WTC11 (cell line): ENCODE results near the gene SYTL2. TPM values are rescaled to one million over a fixed set of nuclear protein-coding genes. Genes with fewer than 3 reads are reported as not detected.

Experiments used
- ATAC-seq: fragments of 200-7000 bp; cut with Tn5 transposase; 2 replicates; pipeline ENCODE4 v1.10.0; 2021; ENCODE audit warnings: mild to moderate bottlenecking, moderate library complexity
- CTCF ChIA-PET: fragments of 300-600 bp; sonication (Branson Sonifier 250); formaldehyde crosslinking; loops from one replicate; lab custom pipeline; 2021; ENCODE audit warnings: antibody characterized with exemption; lab: Charles Lee
- POLR2A ChIA-PET: fragments of 350-600 bp; sonication (Branson Sonifier 250); formaldehyde crosslinking; loops from one replicate; lab custom pipeline; 2021; ENCODE audit warnings: antibody characterized with exemption; lab: Charles Lee
- DNase-seq: peaks from one replicate; pipeline ENCODE4 v3.0.0; 2021; ENCODE audit warnings: low spot score
- H3K27ac Mint-ChIP-seq: 2 replicates; pipeline ENCODE4 v1.8.0; 2021; ENCODE audit warnings: mixed read lengths
- H3K27me3 Mint-ChIP-seq: 2 replicates; pipeline ENCODE4 v1.8.0; 2021; ENCODE audit warnings: low read depth, mild to moderate bottlenecking, moderate library complexity, mixed read lengths
- H3K36me3 Mint-ChIP-seq: 2 replicates; pipeline ENCODE4 v1.8.0; 2021; ENCODE audit warnings: mixed read lengths
- H3K4me1 Mint-ChIP-seq: 2 replicates; pipeline ENCODE4 v1.8.0; 2022; ENCODE audit warnings: mixed read lengths
- H3K4me3 Mint-ChIP-seq: 2 replicates; pipeline ENCODE4 v1.8.0; 2021; ENCODE audit warnings: mild to moderate bottlenecking, moderate library complexity, mixed read lengths
- H3K9me3 Mint-ChIP-seq: 2 replicates; pipeline ENCODE4 v1.8.0; 2021; ENCODE audit warnings: mixed read lengths
- ATF1 ChIP-seq: sonication (generic); formaldehyde crosslinking; IDR thresholded peaks from 2 replicates; pipeline ENCODE4 v1.8.1; 2023; ENCODE audit warnings: mild to moderate bottlenecking, moderate library complexity, missing genetic modification reagents
- CREB1 ChIP-seq: sonication (generic); formaldehyde crosslinking; IDR thresholded peaks from 2 replicates; pipeline ENCODE4 v1.8.0; 2023; ENCODE audit warnings: mild to moderate bottlenecking, missing genetic modification reagents
- CREM ChIP-seq: sonication (generic); formaldehyde crosslinking; IDR thresholded peaks from 2 replicates; pipeline ENCODE4 v1.8.1; 2022; ENCODE audit warnings: mild to moderate bottlenecking, missing genetic modification reagents, moderate library complexity
- EMX1 ChIP-seq: fragments of 250-450 bp; sonication (Bioruptor Pico); IDR thresholded peaks from 2 replicates; pipeline ENCODE4 v1.8.0; 2021; ENCODE audit warnings: mild to moderate bottlenecking
- FOXP1 ChIP-seq: sonication (generic); formaldehyde crosslinking; IDR thresholded peaks from 2 replicates; pipeline ENCODE4 v1.8.0; 2022; ENCODE audit warnings: missing genetic modification reagents, mild to moderate bottlenecking, moderate library complexity, borderline replicate concordance
- IRF2 ChIP-seq: sonication (generic); formaldehyde crosslinking; IDR thresholded peaks from 2 replicates; pipeline ENCODE4 v1.8.0; 2022; ENCODE audit warnings: low read depth, missing genetic modification reagents, borderline replicate concordance
- JUN ChIP-seq: sonication (generic); formaldehyde crosslinking; IDR thresholded peaks from 2 replicates; pipeline ENCODE4 v1.8.0; 2023; ENCODE audit warnings: mild to moderate bottlenecking, missing genetic modification reagents
- NFE2L1 ChIP-seq: sonication (generic); formaldehyde crosslinking; IDR thresholded peaks from 2 replicates; pipeline ENCODE4 v1.8.1; 2023; ENCODE audit warnings: missing genetic modification reagents
- NR1H2 ChIP-seq: sonication (generic); formaldehyde crosslinking; IDR thresholded peaks from 2 replicates; pipeline ENCODE4 v1.9.0; 2021; ENCODE audit warnings: mild to moderate bottlenecking, moderate library complexity, missing genetic modification reagents
- TCF7 ChIP-seq: sonication (generic); formaldehyde crosslinking; IDR thresholded peaks from 2 replicates; pipeline ENCODE4 v1.8.0; 2022; ENCODE audit warnings: mild to moderate bottlenecking, low read depth, missing genetic modification reagents, moderate library complexity
- ZNF121 ChIP-seq: sonication (generic); formaldehyde crosslinking; IDR thresholded peaks from 2 replicates; pipeline ENCODE4 v1.8.0; 2023; ENCODE audit warnings: missing genetic modification reagents
- ZNF671 ChIP-seq: fragments of 250-450 bp; sonication (Bioruptor Pico); IDR thresholded peaks from 2 replicates; pipeline ENCODE4 v1.8.0; 2021; ENCODE audit warnings: mild to moderate bottlenecking
- total RNA-seq: library from RNA; stranded (reverse); gene quantifications from 3 replicates; pipeline ENCODE4 v1.2.3, GENCODE V29; 2021
- TF ChIP-seq, protein P1 (sequence below): fragments of 250-450 bp; sonication (Bioruptor Pico); IDR thresholded peaks from 2 replicates; pipeline ENCODE4 v1.9.0; 2021; ENCODE audit warnings: moderate library complexity, mild to moderate bottlenecking, inconsistent platforms, borderline replicate concordance
- TF ChIP-seq, protein P2 (sequence below): sonication (generic); formaldehyde crosslinking; IDR thresholded peaks from 2 replicates; pipeline ENCODE4 v1.8.1; 2023; ENCODE audit warnings: mild to moderate bottlenecking, missing genetic modification reagents, moderate library complexity
- TF ChIP-seq, protein P3 (sequence below): sonication (generic); formaldehyde crosslinking; IDR thresholded peaks from 2 replicates; pipeline ENCODE4 v1.8.1; 2023; ENCODE audit warnings: mild to moderate bottlenecking, missing genetic modification reagents, borderline replicate concordance
- TF ChIP-seq, protein P4 (sequence below): fragments of 250-450 bp; sonication (Bioruptor Pico); IDR thresholded peaks from 2 replicates; pipeline ENCODE4 v1.8.0; 2021; ENCODE audit warnings: mild to moderate bottlenecking
- TF ChIP-seq, protein P5 (sequence below): sonication (generic); formaldehyde crosslinking; IDR thresholded peaks from 2 replicates; pipeline ENCODE4 v1.8.0; 2023; ENCODE audit warnings: missing genetic modification reagents, mild to moderate bottlenecking, borderline replicate concordance
- TF ChIP-seq, protein P6 (sequence below): sonication (generic); formaldehyde crosslinking; IDR thresholded peaks from 2 replicates; pipeline ENCODE4 v1.8.1; 2023; ENCODE audit warnings: mild to moderate bottlenecking, missing genetic modification reagents
- TF ChIP-seq, protein P7 (sequence below): sonication (generic); formaldehyde crosslinking; IDR thresholded peaks from 2 replicates; pipeline ENCODE4 v1.8.1; 2023; ENCODE audit warnings: mild to moderate bottlenecking, moderate library complexity, missing genetic modification reagents

The SYTL2 gene
- total RNA-seq, 1 experiment from 2014 or later = 7.1 TPM

DNA sequence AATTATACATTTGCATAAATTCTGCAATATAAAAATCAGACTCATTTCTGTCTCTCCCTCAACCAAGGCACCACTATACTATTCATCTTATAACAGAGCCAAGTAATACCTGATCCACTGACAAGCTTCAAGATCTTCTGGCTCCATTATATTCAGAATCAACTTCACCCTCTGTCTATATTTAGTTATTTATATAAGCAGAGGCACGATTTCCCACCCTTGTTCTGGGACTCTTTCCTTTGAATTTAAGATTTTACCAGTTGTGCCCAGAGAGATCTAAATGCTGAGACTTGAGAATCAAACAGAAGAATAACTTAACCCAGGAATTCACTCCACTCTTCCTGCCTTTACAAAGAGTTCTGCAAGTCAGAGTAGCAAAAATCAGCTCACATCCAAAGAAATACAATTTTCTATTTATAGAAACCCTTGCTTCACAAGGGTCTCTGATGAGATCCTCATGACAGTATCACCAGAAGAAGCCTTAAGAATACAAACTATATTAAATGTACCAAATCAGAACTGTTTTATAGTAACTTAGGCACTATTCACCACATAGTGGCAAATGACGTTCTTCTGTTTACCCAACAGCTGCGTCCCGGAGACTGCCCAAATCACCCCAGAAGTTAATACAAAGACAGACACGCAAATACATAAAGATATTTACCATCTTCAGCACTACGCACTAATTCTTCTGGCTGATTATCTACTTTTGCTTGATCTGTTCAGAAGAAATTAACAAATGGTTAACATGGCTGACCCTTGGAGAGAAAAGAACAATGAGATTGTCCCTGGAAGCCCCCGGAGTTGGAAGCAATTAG is 92.6 kb downstream of the SYTL2 start:
- no peak for ATAC-seq
- peaks cover 56% of the 10 kb centered on the region for H3K4me1 Mint-ChIP-seq
- no peak for DNase-seq
- ChIA-PET POLR2A (interaction anchor here (0.6 to 1.1 kb wide), 2 partner anchors 18 to 70 kb away, joined by 3 to 4 read pairs; partner anchors contain the start of gene TMEM126A), CTCF (interaction anchor here (1.4 kb wide), 1 partner anchor 137 kb away, joined by 5 read pairs; the partner anchor contains the start of gene CCDC83)
- peak overlapping the region; percentile 97 for H3K27ac Mint-ChIP-seq
- no peaks in the 10 kb centered on the region for H3K27me3 Mint-ChIP-seq
- TF ChIP-seq ZNF121 (CRISPR knock-in tag) = no peak
- TF ChIP-seq CREM = no peak
- no peak for TF ChIP-seq NFE2L1 (CRISPR knock-in tag)
- TF ChIP-seq, protein P1, sequence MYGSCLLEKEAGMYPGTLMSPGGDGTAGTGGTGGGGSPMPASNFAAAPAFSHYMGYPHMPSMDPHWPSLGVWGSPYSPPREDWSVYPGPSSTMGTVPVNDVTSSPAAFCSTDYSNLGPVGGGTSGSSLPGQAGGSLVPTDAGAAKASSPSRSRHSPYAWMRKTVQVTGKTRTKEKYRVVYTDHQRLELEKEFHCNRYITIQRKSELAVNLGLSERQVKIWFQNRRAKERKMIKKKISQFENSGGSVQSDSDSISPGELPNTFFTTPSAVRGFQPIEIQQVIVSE (CRISPR knock-in tag) = no peak
- no peak for TF ChIP-seq TCF7 (CRISPR knock-in tag)
- no peak for TF ChIP-seq ZNF671 (CRISPR knock-in tag)
- TF ChIP-seq IRF2 = no peak
- no peaks in the 10 kb centered on the region for H3K9me3 Mint-ChIP-seq
- H3K36me3 Mint-ChIP-seq = no peaks in the 10 kb centered on the region
- peak overlapping the region; percentile 43 for H3K4me3 Mint-ChIP-seq

DNA sequence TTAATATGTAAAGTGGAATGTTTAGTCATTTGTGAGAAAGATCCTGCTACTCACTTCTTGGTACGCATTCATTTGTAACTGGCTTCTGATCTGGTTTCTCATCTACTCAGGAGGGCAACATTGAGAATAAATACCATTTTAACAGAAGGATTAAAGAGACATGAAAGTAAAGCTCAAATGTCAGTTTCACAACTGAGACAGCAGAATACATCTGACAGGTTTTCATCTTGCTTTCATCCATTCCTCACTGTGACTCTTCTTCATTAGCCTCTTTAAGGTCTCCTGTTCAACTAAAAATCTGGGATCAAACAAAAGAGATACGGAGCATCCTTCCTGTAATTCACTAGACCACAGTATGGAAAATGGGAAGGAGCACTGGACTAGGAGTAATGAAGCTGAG is 93.5 kb downstream of the SYTL2 start:
- ChIA-PET POLR2A (no interaction called here), CTCF (no interaction called here)
- Mint-ChIP-seq H3K4me1 (peaks cover 56% of the 10 kb centered on the region), H3K36me3 (no peaks in the 10 kb centered on the region), H3K9me3 (no peaks in the 10 kb centered on the region), H3K27ac (0 out of 2 replicates have a peak overlapping the region, but pooled peaks have one; percentile 10), H3K27me3 (no peaks in the 10 kb centered on the region), H3K4me3 (no peak overlapping the region)
- no peak for DNase-seq
- ATAC-seq = no peak
- TF ChIP-seq JUN (CRISPR knock-in tag) = no peak
- TF ChIP-seq, protein P2, sequence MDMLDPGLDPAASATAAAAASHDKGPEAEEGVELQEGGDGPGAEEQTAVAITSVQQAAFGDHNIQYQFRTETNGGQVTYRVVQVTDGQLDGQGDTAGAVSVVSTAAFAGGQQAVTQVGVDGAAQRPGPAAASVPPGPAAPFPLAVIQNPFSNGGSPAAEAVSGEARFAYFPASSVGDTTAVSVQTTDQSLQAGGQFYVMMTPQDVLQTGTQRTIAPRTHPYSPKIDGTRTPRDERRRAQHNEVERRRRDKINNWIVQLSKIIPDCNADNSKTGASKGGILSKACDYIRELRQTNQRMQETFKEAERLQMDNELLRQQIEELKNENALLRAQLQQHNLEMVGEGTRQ (CRISPR knock-in tag) = no peak
- TF ChIP-seq, protein P3, sequence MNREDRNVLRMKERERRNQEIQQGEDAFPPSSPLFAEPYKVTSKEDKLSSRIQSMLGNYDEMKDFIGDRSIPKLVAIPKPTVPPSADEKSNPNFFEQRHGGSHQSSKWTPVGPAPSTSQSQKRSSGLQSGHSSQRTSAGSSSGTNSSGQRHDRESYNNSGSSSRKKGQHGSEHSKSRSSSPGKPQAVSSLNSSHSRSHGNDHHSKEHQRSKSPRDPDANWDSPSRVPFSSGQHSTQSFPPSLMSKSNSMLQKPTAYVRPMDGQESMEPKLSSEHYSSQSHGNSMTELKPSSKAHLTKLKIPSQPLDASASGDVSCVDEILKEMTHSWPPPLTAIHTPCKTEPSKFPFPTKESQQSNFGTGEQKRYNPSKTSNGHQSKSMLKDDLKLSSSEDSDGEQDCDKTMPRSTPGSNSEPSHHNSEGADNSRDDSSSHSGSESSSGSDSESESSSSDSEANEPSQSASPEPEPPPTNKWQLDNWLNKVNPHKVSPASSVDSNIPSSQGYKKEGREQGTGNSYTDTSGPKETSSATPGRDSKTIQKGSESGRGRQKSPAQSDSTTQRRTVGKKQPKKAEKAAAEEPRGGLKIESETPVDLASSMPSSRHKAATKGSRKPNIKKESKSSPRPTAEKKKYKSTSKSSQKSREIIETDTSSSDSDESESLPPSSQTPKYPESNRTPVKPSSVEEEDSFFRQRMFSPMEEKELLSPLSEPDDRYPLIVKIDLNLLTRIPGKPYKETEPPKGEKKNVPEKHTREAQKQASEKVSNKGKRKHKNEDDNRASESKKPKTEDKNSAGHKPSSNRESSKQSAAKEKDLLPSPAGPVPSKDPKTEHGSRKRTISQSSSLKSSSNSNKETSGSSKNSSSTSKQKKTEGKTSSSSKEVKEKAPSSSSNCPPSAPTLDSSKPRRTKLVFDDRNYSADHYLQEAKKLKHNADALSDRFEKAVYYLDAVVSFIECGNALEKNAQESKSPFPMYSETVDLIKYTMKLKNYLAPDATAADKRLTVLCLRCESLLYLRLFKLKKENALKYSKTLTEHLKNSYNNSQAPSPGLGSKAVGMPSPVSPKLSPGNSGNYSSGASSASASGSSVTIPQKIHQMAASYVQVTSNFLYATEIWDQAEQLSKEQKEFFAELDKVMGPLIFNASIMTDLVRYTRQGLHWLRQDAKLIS (CRISPR knock-in tag) = no peak
- TF ChIP-seq, protein P4, sequence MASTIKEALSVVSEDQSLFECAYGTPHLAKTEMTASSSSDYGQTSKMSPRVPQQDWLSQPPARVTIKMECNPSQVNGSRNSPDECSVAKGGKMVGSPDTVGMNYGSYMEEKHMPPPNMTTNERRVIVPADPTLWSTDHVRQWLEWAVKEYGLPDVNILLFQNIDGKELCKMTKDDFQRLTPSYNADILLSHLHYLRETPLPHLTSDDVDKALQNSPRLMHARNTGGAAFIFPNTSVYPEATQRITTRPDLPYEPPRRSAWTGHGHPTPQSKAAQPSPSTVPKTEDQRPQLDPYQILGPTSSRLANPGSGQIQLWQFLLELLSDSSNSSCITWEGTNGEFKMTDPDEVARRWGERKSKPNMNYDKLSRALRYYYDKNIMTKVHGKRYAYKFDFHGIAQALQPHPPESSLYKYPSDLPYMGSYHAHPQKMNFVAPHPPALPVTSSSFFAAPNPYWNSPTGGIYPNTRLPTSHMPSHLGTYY = no peak
- no peak for TF ChIP-seq EMX1 (CRISPR knock-in tag)
- TF ChIP-seq CREB1 (CRISPR knock-in tag) = no peak
- TF ChIP-seq, protein P5, sequence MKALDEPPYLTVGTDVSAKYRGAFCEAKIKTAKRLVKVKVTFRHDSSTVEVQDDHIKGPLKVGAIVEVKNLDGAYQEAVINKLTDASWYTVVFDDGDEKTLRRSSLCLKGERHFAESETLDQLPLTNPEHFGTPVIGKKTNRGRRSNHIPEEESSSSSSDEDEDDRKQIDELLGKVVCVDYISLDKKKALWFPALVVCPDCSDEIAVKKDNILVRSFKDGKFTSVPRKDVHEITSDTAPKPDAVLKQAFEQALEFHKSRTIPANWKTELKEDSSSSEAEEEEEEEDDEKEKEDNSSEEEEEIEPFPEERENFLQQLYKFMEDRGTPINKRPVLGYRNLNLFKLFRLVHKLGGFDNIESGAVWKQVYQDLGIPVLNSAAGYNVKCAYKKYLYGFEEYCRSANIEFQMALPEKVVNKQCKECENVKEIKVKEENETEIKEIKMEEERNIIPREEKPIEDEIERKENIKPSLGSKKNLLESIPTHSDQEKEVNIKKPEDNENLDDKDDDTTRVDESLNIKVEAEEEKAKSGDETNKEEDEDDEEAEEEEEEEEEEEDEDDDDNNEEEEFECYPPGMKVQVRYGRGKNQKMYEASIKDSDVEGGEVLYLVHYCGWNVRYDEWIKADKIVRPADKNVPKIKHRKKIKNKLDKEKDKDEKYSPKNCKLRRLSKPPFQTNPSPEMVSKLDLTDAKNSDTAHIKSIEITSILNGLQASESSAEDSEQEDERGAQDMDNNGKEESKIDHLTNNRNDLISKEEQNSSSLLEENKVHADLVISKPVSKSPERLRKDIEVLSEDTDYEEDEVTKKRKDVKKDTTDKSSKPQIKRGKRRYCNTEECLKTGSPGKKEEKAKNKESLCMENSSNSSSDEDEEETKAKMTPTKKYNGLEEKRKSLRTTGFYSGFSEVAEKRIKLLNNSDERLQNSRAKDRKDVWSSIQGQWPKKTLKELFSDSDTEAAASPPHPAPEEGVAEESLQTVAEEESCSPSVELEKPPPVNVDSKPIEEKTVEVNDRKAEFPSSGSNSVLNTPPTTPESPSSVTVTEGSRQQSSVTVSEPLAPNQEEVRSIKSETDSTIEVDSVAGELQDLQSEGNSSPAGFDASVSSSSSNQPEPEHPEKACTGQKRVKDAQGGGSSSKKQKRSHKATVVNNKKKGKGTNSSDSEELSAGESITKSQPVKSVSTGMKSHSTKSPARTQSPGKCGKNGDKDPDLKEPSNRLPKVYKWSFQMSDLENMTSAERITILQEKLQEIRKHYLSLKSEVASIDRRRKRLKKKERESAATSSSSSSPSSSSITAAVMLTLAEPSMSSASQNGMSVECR (CRISPR knock-in tag) = no peak
- TF ChIP-seq, protein P6, sequence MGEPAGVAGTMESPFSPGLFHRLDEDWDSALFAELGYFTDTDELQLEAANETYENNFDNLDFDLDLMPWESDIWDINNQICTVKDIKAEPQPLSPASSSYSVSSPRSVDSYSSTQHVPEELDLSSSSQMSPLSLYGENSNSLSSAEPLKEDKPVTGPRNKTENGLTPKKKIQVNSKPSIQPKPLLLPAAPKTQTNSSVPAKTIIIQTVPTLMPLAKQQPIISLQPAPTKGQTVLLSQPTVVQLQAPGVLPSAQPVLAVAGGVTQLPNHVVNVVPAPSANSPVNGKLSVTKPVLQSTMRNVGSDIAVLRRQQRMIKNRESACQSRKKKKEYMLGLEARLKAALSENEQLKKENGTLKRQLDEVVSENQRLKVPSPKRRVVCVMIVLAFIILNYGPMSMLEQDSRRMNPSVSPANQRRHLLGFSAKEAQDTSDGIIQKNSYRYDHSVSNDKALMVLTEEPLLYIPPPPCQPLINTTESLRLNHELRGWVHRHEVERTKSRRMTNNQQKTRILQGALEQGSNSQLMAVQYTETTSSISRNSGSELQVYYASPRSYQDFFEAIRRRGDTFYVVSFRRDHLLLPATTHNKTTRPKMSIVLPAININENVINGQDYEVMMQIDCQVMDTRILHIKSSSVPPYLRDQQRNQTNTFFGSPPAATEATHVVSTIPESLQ = no peak
- no peak for TF ChIP-seq ATF1 (CRISPR knock-in tag)
- no peak for TF ChIP-seq FOXP1
- TF ChIP-seq, protein P7, sequence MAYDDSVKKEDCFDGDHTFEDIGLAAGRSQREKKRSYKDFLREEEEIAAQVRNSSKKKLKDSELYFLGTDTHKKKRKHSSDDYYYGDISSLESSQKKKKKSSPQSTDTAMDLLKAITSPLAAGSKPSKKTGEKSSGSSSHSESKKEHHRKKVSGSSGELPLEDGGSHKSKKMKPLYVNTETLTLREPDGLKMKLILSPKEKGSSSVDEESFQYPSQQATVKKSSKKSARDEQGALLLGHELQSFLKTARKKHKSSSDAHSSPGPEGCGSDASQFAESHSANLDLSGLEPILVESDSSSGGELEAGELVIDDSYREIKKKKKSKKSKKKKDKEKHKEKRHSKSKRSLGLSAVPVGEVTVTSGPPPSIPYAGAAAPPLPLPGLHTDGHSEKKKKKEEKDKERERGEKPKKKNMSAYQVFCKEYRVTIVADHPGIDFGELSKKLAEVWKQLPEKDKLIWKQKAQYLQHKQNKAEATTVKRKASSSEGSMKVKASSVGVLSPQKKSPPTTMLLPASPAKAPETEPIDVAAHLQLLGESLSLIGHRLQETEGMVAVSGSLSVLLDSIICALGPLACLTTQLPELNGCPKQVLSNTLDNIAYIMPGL (CRISPR knock-in tag) = no peak
- no peak for TF ChIP-seq NR1H2 (CRISPR knock-in tag)
- no peak for TF ChIP-seq TCF7 (CRISPR knock-in tag)
